H9 (cell line): ENCODE results near the gene LIMS1. TPM values are rescaled to one million over a fixed set of nuclear protein-coding genes. Genes with fewer than 3 reads are reported as not detected.

Experiments
- DNase-seq: peaks from one replicate; pipeline ENCODE4 v3.0.0-alpha.2; 2017
- H2AFZ ChIP-seq: one replicate; pipeline ENCODE4 v1.6.1; 2013; ENCODE audit warnings: mild to moderate bottlenecking, low read length, control low read depth, moderate library complexity
- H2AK5ac ChIP-seq: 2 replicates; pipeline ENCODE4 v1.6.1; 2013; ENCODE audit warnings: low read length, control low read depth, mixed read lengths; ENCODE audit not compliant: insufficient read length
- H2BK120ac ChIP-seq: one replicate; pipeline ENCODE4 v1.6.1; 2013; ENCODE audit warnings: low read depth, mild to moderate bottlenecking, low read length, control low read depth, inconsistent platforms; ENCODE audit not compliant: poor library complexity, severe bottlenecking
- H2BK12ac ChIP-seq: 2 replicates; pipeline ENCODE4 v1.6.1; 2013; ENCODE audit warnings: low read length, control low read depth, mixed read lengths, low read depth; ENCODE audit not compliant: insufficient read length
- H2BK15ac ChIP-seq: 2 replicates; pipeline ENCODE4 v1.6.1; 2013; ENCODE audit warnings: low read depth, low read length, control low read depth
- H2BK20ac ChIP-seq: one replicate; pipeline ENCODE4 v1.6.1; 2013; ENCODE audit warnings: low read depth, mild to moderate bottlenecking, low read length, control low read depth, inconsistent platforms; ENCODE audit not compliant: poor library complexity, severe bottlenecking
- H2BK5ac ChIP-seq: 2 replicates; pipeline ENCODE4 v1.6.1; 2013; ENCODE audit warnings: low read length, control low read depth, mixed read lengths; ENCODE audit not compliant: insufficient read length
- H3K14ac ChIP-seq: 2 replicates; pipeline ENCODE4 v1.6.1; 2013; ENCODE audit warnings: low read length, control low read depth; ENCODE audit not compliant: insufficient read depth
- H3K18ac ChIP-seq: 2 replicates; pipeline ENCODE4 v1.6.1; 2013; ENCODE audit warnings: low read depth, mild to moderate bottlenecking, mixed read lengths, low read length, control low read depth; ENCODE audit not compliant: insufficient read length
- H3K23ac ChIP-seq: 2 replicates; pipeline ENCODE4 v1.6.1; 2013; ENCODE audit warnings: low read length, control low read depth, mixed read lengths, low read depth; ENCODE audit not compliant: insufficient read length
- H3K23me2 ChIP-seq: 2 replicates; pipeline ENCODE4 v1.6.1; 2013; ENCODE audit warnings: low read depth, mild to moderate bottlenecking, mixed read lengths, low read length, control low read depth; ENCODE audit not compliant: insufficient read length, poor library complexity, severe bottlenecking
- H3K27ac ChIP-seq: 2 replicates; pipeline ENCODE4 v1.5.1; 2013; ENCODE audit warnings: low read length, control low read depth, mixed read lengths, low read depth; ENCODE audit not compliant: insufficient read length
- H3K27me3 ChIP-seq: 2 replicates; pipeline ENCODE4 v1.6.1; 2013; ENCODE audit warnings: low read length, control low read depth, inconsistent platforms; ENCODE audit not compliant: insufficient read depth
- H3K4ac ChIP-seq: 2 replicates; pipeline ENCODE4 v1.6.1; 2013; ENCODE audit warnings: low read depth, mild to moderate bottlenecking, control low read depth, inconsistent platforms, low read length, moderate library complexity
- H3K4me1 ChIP-seq: 2 replicates; pipeline ENCODE4 v1.6.1; 2013; ENCODE audit warnings: low read length, control low read depth, inconsistent platforms; ENCODE audit not compliant: insufficient read depth
- H3K4me2 ChIP-seq: 2 replicates; pipeline ENCODE4 v1.6.1; 2013; ENCODE audit warnings: low read length, control low read depth, mixed read lengths; ENCODE audit not compliant: insufficient read length, insufficient read depth
- H3K56ac ChIP-seq: 2 replicates; pipeline ENCODE4 v1.6.1; 2013; ENCODE audit warnings: low read depth, mild to moderate bottlenecking, mixed read lengths, low read length, control low read depth; ENCODE audit not compliant: insufficient read length
- H3K79me1 ChIP-seq: 2 replicates; pipeline ENCODE4 v1.6.1; 2013; ENCODE audit warnings: low read depth, mild to moderate bottlenecking, moderate library complexity, low read length, control low read depth, inconsistent platforms; ENCODE audit not compliant: insufficient read depth, poor library complexity, severe bottlenecking
- H3K79me2 ChIP-seq: 2 replicates; pipeline ENCODE4 v1.6.1; 2013; ENCODE audit warnings: low read length, control low read depth, inconsistent platforms; ENCODE audit not compliant: insufficient read depth
- H3K9ac ChIP-seq: 2 replicates; pipeline ENCODE4 v1.6.1; 2013; ENCODE audit warnings: low read length, control low read depth, mixed read lengths; ENCODE audit not compliant: insufficient read length; ENCODE audit errors: extremely low read depth
- H3K9me3 ChIP-seq: one replicate; pipeline ENCODE4 v1.6.1; 2013; ENCODE audit warnings: low read depth, low read length, inconsistent platforms; ENCODE audit not compliant: control insufficient read depth
- H3T11ph ChIP-seq: one replicate; pipeline ENCODE4 v1.6.1; 2013; ENCODE audit warnings: mild to moderate bottlenecking, low read length, control low read depth, inconsistent platforms
- H4K20me1 ChIP-seq: one replicate; pipeline ENCODE4 v1.6.1; 2013; ENCODE audit not compliant: control insufficient read depth, insufficient read length, insufficient read depth
- H4K5ac ChIP-seq: 2 replicates; pipeline ENCODE4 v1.6.1; 2013; ENCODE audit warnings: low read depth, mild to moderate bottlenecking, mixed read lengths, low read length, control low read depth; ENCODE audit not compliant: insufficient read length
- H4K8ac ChIP-seq: replicated peaks from 2 replicates; pipeline ENCODE4 v1.6.1; 2013; ENCODE audit warnings: low read length, control low read depth, mixed read lengths, low read depth; ENCODE audit not compliant: insufficient read length
- H4K91ac ChIP-seq: 2 replicates; pipeline ENCODE4 v1.6.1; 2013; ENCODE audit warnings: low read depth, mild to moderate bottlenecking, moderate library complexity, mixed read lengths, low read length, control low read depth; ENCODE audit not compliant: insufficient read length
- H3K27ac Mint-ChIP-seq, 3 experiments: 2 replicates in 2 of 3; 3 replicates in 1 of 3; pipeline ENCODE4 v1.8.0; 2020 to 2021; ENCODE audit warnings: mixed read lengths in 3 of 3, mild to moderate bottlenecking in 1 of 3, moderate library complexity in 1 of 3
- H3K27me3 Mint-ChIP-seq: 2 replicates; pipeline ENCODE4 v1.8.0; 2021; ENCODE audit warnings: low read depth, mild to moderate bottlenecking, moderate library complexity, mixed read lengths
- H3K36me3 Mint-ChIP-seq, 3 experiments: 2 replicates in 2 of 3; 3 replicates in 1 of 3; pipeline ENCODE4 v1.8.0; 2020 to 2021; ENCODE audit warnings: low read depth in 3 of 3, mixed read lengths in 3 of 3; ENCODE audit not compliant: insufficient read depth in 1 of 3
- H3K4me1 Mint-ChIP-seq, 2 experiments: 2 replicates each; pipeline ENCODE4 v1.8.0; 2020; ENCODE audit warnings: mixed read lengths in 2 of 2
- H3K4me3 Mint-ChIP-seq, 2 experiments: 2 replicates in 1 of 2; 3 replicates in 1 of 2; pipeline ENCODE4 v1.8.0; 2020 to 2021; ENCODE audit warnings: mild to moderate bottlenecking in 2 of 2, mixed read lengths in 2 of 2, moderate library complexity in 1 of 2
- H3K9me3 Mint-ChIP-seq, 2 experiments: 2 replicates in 1 of 2; 3 replicates in 1 of 2; pipeline ENCODE4 v1.8.0; 2020; ENCODE audit warnings: mild to moderate bottlenecking in 2 of 2, mixed read lengths in 2 of 2, moderate library complexity in 1 of 2
- WGBS: extraction: QIAGEN DNeasy Blood & Tissue Kit; methylation state at CpG from one replicate; pipeline ENCODE4 v1.1.7; 2013; ENCODE audit warnings: missing lambda C conversion rate, low lambda C conversion rate, mixed read lengths; ENCODE audit not compliant: insufficient read length; ENCODE audit errors: extremely low coverage; 5-methylcytosine and 5-hydroxymethylcytosine counted together
- total RNA-seq: library from RNA; stranded (reverse); gene quantifications from 2 replicates; pipeline ENCODE4 v1.2.1, GENCODE V29; 2021
- TF ChIP-seq, protein P1 (sequence below): fragments of 200-600 bp; sonication (generic); conservative IDR thresholded peaks from 3 replicates; pipeline ENCODE4 v1.8.0; 2021; ENCODE audit warnings: antibody characterized with exemption, mild to moderate bottlenecking

LIMS1 gene
- total RNA-seq, 1 experiment from 2014 or later, result 37.7 TPM

- no peaks in the 10 kb centered on the region for H3K79me1 ChIP-seq
- H3K4me2 ChIP-seq, result no peak overlapping the region
- no peak overlapping the region for H3K4me3 Mint-ChIP-seq
- H4K20me1 ChIP-seq, result no peaks in the 10 kb centered on the region
- no peak overlapping the region for H3K56ac ChIP-seq
- H3K18ac ChIP-seq, result no peak overlapping the region
- H2BK120ac ChIP-seq, result no peak overlapping the region
- no peaks in the 10 kb centered on the region for H3K27me3 ChIP-seq
- no peaks in the 10 kb centered on the region for H3K9me3 ChIP-seq
- H2BK20ac ChIP-seq, result no peak overlapping the region
- H4K8ac ChIP-seq, result no peak overlapping the region
- H2AK5ac ChIP-seq, result no peak overlapping the region
- no peaks in the 10 kb centered on the region; the same call in 1 of the 2 replicates for H3K4me1 ChIP-seq
- H3K23me2 ChIP-seq, result no peaks in the 10 kb centered on the region
- no peaks in the 10 kb centered on the region for H3K79me2 ChIP-seq
- H3K36me3 Mint-ChIP-seq, result no peaks in the 10 kb centered on the region
- TF ChIP-seq, protein P1, sequence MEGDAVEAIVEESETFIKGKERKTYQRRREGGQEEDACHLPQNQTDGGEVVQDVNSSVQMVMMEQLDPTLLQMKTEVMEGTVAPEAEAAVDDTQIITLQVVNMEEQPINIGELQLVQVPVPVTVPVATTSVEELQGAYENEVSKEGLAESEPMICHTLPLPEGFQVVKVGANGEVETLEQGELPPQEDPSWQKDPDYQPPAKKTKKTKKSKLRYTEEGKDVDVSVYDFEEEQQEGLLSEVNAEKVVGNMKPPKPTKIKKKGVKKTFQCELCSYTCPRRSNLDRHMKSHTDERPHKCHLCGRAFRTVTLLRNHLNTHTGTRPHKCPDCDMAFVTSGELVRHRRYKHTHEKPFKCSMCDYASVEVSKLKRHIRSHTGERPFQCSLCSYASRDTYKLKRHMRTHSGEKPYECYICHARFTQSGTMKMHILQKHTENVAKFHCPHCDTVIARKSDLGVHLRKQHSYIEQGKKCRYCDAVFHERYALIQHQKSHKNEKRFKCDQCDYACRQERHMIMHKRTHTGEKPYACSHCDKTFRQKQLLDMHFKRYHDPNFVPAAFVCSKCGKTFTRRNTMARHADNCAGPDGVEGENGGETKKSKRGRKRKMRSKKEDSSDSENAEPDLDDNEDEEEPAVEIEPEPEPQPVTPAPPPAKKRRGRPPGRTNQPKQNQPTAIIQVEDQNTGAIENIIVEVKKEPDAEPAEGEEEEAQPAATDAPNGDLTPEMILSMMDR, result no peak
- no CpG with 5 or more reads among the region's 13 CpGs for WGBS
- H3K14ac ChIP-seq, result no peak overlapping the region; the same call in 1 of the 2 replicates
- no peak overlapping the region for H4K91ac ChIP-seq
- no peak overlapping the region for H2AFZ ChIP-seq
- peaks cover 19 to 32% of the 10 kb centered on the region in 2 experiments for H3K4me1 Mint-ChIP-seq
- H2BK12ac ChIP-seq, result no peak overlapping the region
- no peaks in the 10 kb centered on the region for H3K9me3 Mint-ChIP-seq
- H3K27me3 Mint-ChIP-seq, result no peaks in the 10 kb centered on the region
- no peak overlapping the region for H2BK5ac ChIP-seq
- no peak overlapping the region for H3K4ac ChIP-seq
- H3K27ac ChIP-seq, result no peak overlapping the region
- H3K9ac ChIP-seq, result no peak overlapping the region
- H3T11ph ChIP-seq, result no peak overlapping the region
- no peak overlapping the region for H3K23ac ChIP-seq
- H2BK15ac ChIP-seq, result no peak overlapping the region; the same call in 1 of the 2 replicates
- H4K5ac ChIP-seq, result no peak overlapping the region
- peak overlapping the region in 1 of 3 experiments; percentile 3; a peak in 2 of 7 replicates for H3K27ac Mint-ChIP-seq
- no peak for DNase-seq
Measured at GRCh38 chr2:108635630-108636354, 101.5 kb downstream of the LIMS1 start.
